DND-41 (cell line): ENCODE results near the gene VPS37C.

ENCODE experiments used
- EZH2 ChIP-seq: IDR thresholded peaks from 3 replicates; pipeline ENCODE4 v1.6.1; 2012; ENCODE audit warnings: borderline replicate concordance, low read depth, mild to moderate bottlenecking, moderate library complexity, low read length, inconsistent platforms; ENCODE audit not compliant: severe bottlenecking
- TF ChIP-seq, protein P1 (sequence below): IDR thresholded peaks from 2 replicates; pipeline ENCODE4 v1.5.1; 2012; ENCODE audit warnings: borderline replicate concordance, low read length, moderate library complexity, mild to moderate bottlenecking; ENCODE audit not compliant: poor library complexity, severe bottlenecking; ENCODE audit errors: extremely low read depth

DNA sequence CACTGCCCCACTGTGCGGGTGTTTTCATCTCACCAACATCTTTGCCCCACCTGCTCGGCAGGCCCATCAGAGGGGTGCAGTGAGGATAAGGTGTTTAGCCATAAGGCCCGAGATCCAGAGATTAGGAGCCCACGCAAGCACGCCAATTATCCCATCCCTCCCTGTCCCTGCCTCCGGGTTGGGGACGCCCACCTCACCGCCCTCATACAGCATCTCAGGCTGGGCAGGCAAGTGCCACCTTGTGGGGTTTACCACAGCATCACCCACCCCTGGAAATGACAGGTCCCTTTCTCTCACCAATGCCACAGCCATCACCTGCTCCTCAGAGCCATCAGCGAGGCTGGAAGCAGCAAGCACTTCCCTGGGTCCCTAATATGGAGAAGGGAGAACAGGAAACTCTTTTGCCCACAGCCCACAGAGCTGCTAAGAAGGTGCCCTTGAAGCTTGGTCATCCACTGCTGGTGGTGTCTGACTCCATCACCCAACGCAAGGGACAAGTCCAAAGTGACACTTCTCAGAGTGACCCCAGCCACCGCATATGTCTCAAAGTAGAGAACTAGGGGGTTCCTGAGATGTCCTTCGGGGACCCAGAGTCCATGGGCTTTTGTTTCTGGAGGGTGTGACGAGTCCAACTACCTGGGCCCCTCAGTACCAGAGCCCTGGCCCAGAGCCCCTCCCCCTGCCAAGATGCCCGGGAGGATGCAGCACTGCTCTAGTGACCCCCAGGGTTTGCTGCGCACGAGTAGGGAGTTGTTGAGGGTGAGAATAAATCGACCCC, 15.8 kb downstream of the VPS37C start:
- TF ChIP-seq, protein P1, sequence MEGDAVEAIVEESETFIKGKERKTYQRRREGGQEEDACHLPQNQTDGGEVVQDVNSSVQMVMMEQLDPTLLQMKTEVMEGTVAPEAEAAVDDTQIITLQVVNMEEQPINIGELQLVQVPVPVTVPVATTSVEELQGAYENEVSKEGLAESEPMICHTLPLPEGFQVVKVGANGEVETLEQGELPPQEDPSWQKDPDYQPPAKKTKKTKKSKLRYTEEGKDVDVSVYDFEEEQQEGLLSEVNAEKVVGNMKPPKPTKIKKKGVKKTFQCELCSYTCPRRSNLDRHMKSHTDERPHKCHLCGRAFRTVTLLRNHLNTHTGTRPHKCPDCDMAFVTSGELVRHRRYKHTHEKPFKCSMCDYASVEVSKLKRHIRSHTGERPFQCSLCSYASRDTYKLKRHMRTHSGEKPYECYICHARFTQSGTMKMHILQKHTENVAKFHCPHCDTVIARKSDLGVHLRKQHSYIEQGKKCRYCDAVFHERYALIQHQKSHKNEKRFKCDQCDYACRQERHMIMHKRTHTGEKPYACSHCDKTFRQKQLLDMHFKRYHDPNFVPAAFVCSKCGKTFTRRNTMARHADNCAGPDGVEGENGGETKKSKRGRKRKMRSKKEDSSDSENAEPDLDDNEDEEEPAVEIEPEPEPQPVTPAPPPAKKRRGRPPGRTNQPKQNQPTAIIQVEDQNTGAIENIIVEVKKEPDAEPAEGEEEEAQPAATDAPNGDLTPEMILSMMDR, result no peak
- no peak for TF ChIP-seq EZH2
